CD14-positive monocyte (primary cell): Measurements from ENCODE around the gene FAP. TPM values are rescaled to one million over a fixed set of nuclear protein-coding genes. Genes with fewer than 3 reads are reported as not detected.

ENCODE experiments used
- DNase-seq, 3 donors: peaks; one replicate each; pipeline ENCODE4 v3.0.0-alpha.2; 2011 to 2022
- H2AFZ ChIP-seq: 2 replicates; pipeline ENCODE4 v1.6.0; 2012; ENCODE audit warnings: mild to moderate bottlenecking, low read depth, low read length, inconsistent platforms; ENCODE audit not compliant: insufficient read depth, poor library complexity, severe bottlenecking
- H3K27ac ChIP-seq, 2 donors: 1 replicate in 1 of 2; 2 replicates in 1 of 2; pipeline ENCODE4 v1.5.1; 2012 to 2013; ENCODE audit warnings: low read length in 2 of 2, control low read depth in 1 of 2, inconsistent platforms in 1 of 2, low read depth in 1 of 2, mild to moderate bottlenecking in 1 of 2
- H3K27me3 ChIP-seq, 2 donors: one replicate each; pipeline versions ENCODE4 v1.6.0 to v1.6.1; 2011 to 2013; ENCODE audit warnings: low read length in 2 of 2; ENCODE audit not compliant: control insufficient read depth in 2 of 2, insufficient read depth in 2 of 2
- H3K36me3 ChIP-seq, 2 donors: replicated peaks in 1 of 2; 1 replicate in 1 of 2; 2 replicates in 1 of 2; pipeline versions ENCODE4 v1.5.1 to v1.6.1; 2012 to 2013; ENCODE audit warnings: low read length in 2 of 2, control low read depth in 1 of 2, inconsistent platforms in 1 of 2, mild to moderate bottlenecking in 1 of 2; ENCODE audit not compliant: insufficient read depth in 2 of 2, control insufficient read depth in 1 of 2
- H3K4me1 ChIP-seq, 2 donors: 1 replicate in 1 of 2; 2 replicates in 1 of 2; pipeline versions ENCODE4 v1.5.1 to v1.6.1; 2012 to 2013; ENCODE audit warnings: low read length in 2 of 2, control low read depth in 1 of 2, inconsistent platforms in 1 of 2, mild to moderate bottlenecking in 1 of 2, moderate library complexity in 1 of 2; ENCODE audit not compliant: insufficient read depth in 2 of 2, control insufficient read depth in 1 of 2
- H3K4me2 ChIP-seq: replicated peaks from 2 replicates; pipeline ENCODE3; 2012; ENCODE audit warnings: low read length, moderate library complexity, mild to moderate bottlenecking; ENCODE audit not compliant: poor library complexity, severe bottlenecking; ENCODE audit errors: extremely low read depth
- H3K4me3 ChIP-seq, 3 experiments: fragments of 200-600 bp in 1 of 3; sonication (generic) in 1 of 3; replicated peaks in 1 of 3; 1 replicate in 2 of 3; 2 replicates in 1 of 3; pipeline ENCODE4 v1.5.1; 2011 to 2013; ENCODE audit warnings: low read length in 3 of 3, mild to moderate bottlenecking in 3 of 3, control low read depth in 2 of 3, low read depth in 2 of 3, inconsistent platforms in 1 of 3, moderate library complexity in 1 of 3
- H3K79me2 ChIP-seq: 2 replicates; pipeline ENCODE4 v1.6.0; 2012; ENCODE audit warnings: mild to moderate bottlenecking, control low read depth, inconsistent platforms, low read length, moderate library complexity; ENCODE audit not compliant: insufficient read depth
- H3K9ac ChIP-seq: 2 replicates; pipeline ENCODE4 v1.6.0; 2017; ENCODE audit warnings: low read length, mild to moderate bottlenecking; ENCODE audit not compliant: insufficient read depth, poor library complexity, severe bottlenecking
- H3K9me3 ChIP-seq, 2 donors: replicated peaks in 1 of 2; 1 replicate in 1 of 2; 2 replicates in 1 of 2; pipeline versions ENCODE4 v1.5.1 to v1.6.1; 2012 to 2013; ENCODE audit warnings: low read length in 2 of 2, control low read depth in 1 of 2; ENCODE audit not compliant: control insufficient read depth in 1 of 2, insufficient read depth in 1 of 2
- H4K20me1 ChIP-seq: 2 replicates; pipeline ENCODE4 v1.6.0; 2012; ENCODE audit warnings: mild to moderate bottlenecking, low read length, control low read depth, moderate library complexity; ENCODE audit not compliant: insufficient read depth
- H3K27ac Mint-ChIP-seq, 7 donors: one replicate each; pipeline ENCODE4 v1.8.0; 2020; ENCODE audit warnings: mild to moderate bottlenecking in 7 of 7, mixed read lengths in 7 of 7, moderate library complexity in 6 of 7, inconsistent platforms in 2 of 7
- H3K27me3 Mint-ChIP-seq, 3 donors: one replicate each; pipeline ENCODE4 v1.8.0; 2021 to 2022; ENCODE audit warnings: low read depth in 3 of 3, mild to moderate bottlenecking in 3 of 3, mixed read lengths in 3 of 3, moderate library complexity in 3 of 3, inconsistent platforms in 1 of 3
- H3K36me3 Mint-ChIP-seq, 2 donors: one replicate each; pipeline ENCODE4 v1.8.0; 2020; ENCODE audit warnings: mixed read lengths in 2 of 2, inconsistent platforms in 1 of 2, mild to moderate bottlenecking in 1 of 2
- H3K4me1 Mint-ChIP-seq: one replicate; pipeline ENCODE4 v1.8.0; 2020; ENCODE audit warnings: mild to moderate bottlenecking, mixed read lengths
- H3K4me3 Mint-ChIP-seq, 2 donors: one replicate each; pipeline ENCODE4 v1.8.0; 2020; ENCODE audit warnings: mild to moderate bottlenecking in 2 of 2, mixed read lengths in 2 of 2, moderate library complexity in 1 of 2
- H3K9me3 Mint-ChIP-seq, 7 donors: one replicate each; pipeline ENCODE4 v1.8.0; 2020 to 2022; ENCODE audit warnings: mixed read lengths in 7 of 7, mild to moderate bottlenecking in 6 of 7, moderate library complexity in 6 of 7, inconsistent platforms in 2 of 7
- CTCF ChIP-seq: fragments of 200-600 bp; IDR thresholded peaks from one replicate; pipeline ENCODE4 v1.8.0; 2022; ENCODE audit warnings: antibody characterized with exemption, mild to moderate bottlenecking
- WGBS: methylation state at CpG from one replicate; pipeline ENCODE4 v1.1.5; 2013; ENCODE audit warnings: missing lambda C conversion rate; ENCODE audit not compliant: insufficient coverage; 5-methylcytosine and 5-hydroxymethylcytosine counted together
- intact Hi-C, 2 donors: fragments of 100-400 bp; cut with micrococcal nuclease; formaldehyde crosslinking; loops; one replicate each; pipeline versions ENCODE4 v1.15.0 to v1.15.1; 2023
- polyA plus RNA-seq, 3 donors: library from polyadenylated mRNA; depleted of rRNA in 1 of 3; unstranded in 2 of 3; stranded (reverse) in 1 of 3; fragments of 300-500 nt in 2 of 3; fragments of >200 nt in 1 of 3; fragmentation: Illumina TruSeq in 2 of 3; gene quantifications; 1 replicate in 2 of 3; 2 replicates in 1 of 3; pipeline ENCODE4 v1.2.3, GENCODE V29; 2012 to 2021

FAP gene
- polyA plus RNA-seq, 3 donors: not detected

GRCh38 chr2:162241571-162241970 lies 1.7 kb downstream of the FAP start:
- no peak overlapping the region for H3K4me3 ChIP-seq
- H3K27me3 Mint-ChIP-seq: no peaks in the 10 kb centered on the region
- no peak overlapping the region for H3K27ac Mint-ChIP-seq
- no peak overlapping the region for H3K4me2 ChIP-seq
- TF ChIP-seq CTCF: no peak
- WGBS: no CpG with 5 or more reads among the region's 1 CpG
- intact Hi-C loops: no loop called here
- no peak overlapping the region for H2AFZ ChIP-seq
- H3K9me3 Mint-ChIP-seq: peaks cover 0 to 2% (median 0%) of the 10 kb centered on the region in 7 donors
- peaks cover 1% of the 10 kb centered on the region for H3K4me1 Mint-ChIP-seq
- no peaks in the 10 kb centered on the region for H3K36me3 Mint-ChIP-seq
- no peaks in the 10 kb centered on the region for H3K79me2 ChIP-seq
- H3K27me3 ChIP-seq: no peaks in the 10 kb centered on the region
- no peak overlapping the region for H3K4me3 Mint-ChIP-seq
- no peaks in the 10 kb centered on the region for H4K20me1 ChIP-seq
- H3K36me3 ChIP-seq: no peaks in the 10 kb centered on the region
- H3K27ac ChIP-seq: no peak overlapping the region
- H3K4me1 ChIP-seq: no peaks in the 10 kb centered on the region
- no peak for DNase-seq
- H3K9ac ChIP-seq: no peak overlapping the region
- no peaks in the 10 kb centered on the region for H3K9me3 ChIP-seq

GRCh38 chr2:162234620-162235462 lies 8.4 kb downstream of the FAP start:
- TF ChIP-seq CTCF: no peak
- H3K4me2 ChIP-seq: no peak overlapping the region
- DNase-seq: no peak
- H3K4me1 ChIP-seq: no peaks in the 10 kb centered on the region
- intact Hi-C loops: no loop called here
- H3K36me3 ChIP-seq: no peaks in the 10 kb centered on the region
- Mint-ChIP-seq H3K36me3 (no peaks in the 10 kb centered on the region), H3K4me3 (no peak overlapping the region), H3K27ac (no peak overlapping the region), H3K9me3 (peaks cover 4 to 14% (median 6%) of the 10 kb centered on the region in 7 donors), H3K4me1 (peaks cover 6% of the 10 kb centered on the region), H3K27me3 (no peaks in the 10 kb centered on the region)
- no peak overlapping the region for H2AFZ ChIP-seq
- H3K27me3 ChIP-seq: no peaks in the 10 kb centered on the region
- no peak overlapping the region for H3K4me3 ChIP-seq
- peaks cover 0 to 11% of the 10 kb centered on the region in 2 donors for H3K9me3 ChIP-seq
- no peak overlapping the region for H3K9ac ChIP-seq
- no peaks in the 10 kb centered on the region for H3K79me2 ChIP-seq
- H4K20me1 ChIP-seq: no peaks in the 10 kb centered on the region
- 98% methylated on average over 25 of the region's 38 CpGs for WGBS
- H3K27ac ChIP-seq: no peak overlapping the region
